CD4-positive, alpha-beta T cell treated with Interleukin-17A for 4 hours (primary cell): ENCODE results near the gene EMP2.
"Not testable (repeated sequence)": the region's sequence is repeated elsewhere in the genome, so short reads cannot be mapped to it uniquely, and the experiment has no call there.

ENCODE experiments used
- DNase-seq: peaks from one replicate; pipeline ENCODE4 v3.0.0-alpha.2; 2020; ENCODE audit warnings: mixed read lengths

Gene EMP2

DNA sequence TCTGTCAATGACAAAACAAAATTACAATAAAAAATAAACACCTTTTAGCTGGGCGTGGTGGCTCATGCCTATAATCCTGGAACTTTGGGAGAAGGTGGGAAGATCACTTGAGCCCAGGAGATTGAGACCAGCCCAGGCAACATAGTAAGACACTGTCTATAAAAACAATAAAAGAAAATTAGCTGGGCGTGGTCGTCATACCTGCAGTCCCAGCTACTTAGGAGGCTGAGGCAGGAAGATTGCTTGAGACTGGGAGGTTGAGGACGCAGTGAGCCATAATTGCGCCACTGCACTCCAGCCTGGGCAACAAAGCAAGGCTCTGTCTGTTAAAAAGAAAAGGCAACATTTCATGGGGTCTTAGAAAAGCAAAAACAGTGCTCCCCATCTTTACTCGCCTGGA lies 32.7 kb downstream of the EMP2 start:
- no peak for DNase-seq

DNA sequence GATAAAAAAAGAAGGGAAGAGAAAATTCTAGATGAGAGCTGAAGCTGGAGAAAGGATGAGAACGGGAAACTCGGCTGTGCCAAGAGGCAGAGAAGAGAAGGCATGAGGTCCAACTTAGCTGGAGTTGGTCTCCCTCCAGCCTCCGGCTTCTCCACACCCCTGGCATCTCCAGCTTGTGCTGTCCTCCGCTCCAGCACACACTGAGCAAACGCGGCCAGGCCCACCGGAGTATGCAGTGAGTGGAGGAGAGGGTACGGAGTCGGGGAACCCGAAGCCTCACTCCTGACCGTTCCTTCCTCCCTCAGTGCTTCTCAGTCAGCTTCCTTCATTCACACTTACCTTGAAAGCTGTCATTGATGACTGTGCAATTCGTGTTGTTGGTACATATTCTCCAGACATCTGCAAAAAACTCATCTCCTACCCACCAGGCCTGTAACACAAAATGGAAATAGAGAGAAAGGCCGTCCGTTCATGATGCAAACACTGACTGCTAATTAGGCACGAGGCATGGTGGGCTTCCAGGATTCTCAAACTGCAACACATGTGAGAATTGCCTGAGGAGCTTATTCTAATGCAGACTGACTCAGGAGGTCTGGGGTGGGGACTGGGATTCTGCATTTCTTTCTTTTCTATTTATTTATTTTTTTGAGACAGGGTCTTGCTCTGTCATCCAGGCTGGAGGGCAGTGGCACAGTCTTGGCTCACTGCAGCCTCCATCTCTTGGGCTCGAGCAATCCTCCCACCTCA lies 37.0 kb downstream of the EMP2 start:
- no peak for DNase-seq

DNA sequence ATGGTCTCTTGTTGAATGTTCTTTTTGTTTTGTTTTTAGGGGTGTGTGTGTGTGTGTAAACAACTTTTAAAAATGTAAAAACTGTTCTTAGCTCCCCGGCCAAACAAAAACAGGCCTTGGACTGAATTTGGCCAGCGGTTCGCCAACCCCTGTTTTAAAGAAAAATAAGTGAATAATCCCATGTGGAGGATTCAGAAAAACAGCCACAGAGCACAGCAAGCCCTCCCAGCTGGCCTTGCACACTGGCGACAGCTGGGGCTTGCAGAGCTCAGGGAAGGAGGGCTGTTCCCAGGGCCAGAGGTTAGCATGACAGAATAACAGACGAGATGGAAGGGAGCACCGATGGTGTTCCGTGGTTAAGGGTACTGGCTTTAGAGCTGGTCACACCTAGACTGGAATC lies 39.0 kb downstream of the EMP2 start:
- no peak for DNase-seq

DNA sequence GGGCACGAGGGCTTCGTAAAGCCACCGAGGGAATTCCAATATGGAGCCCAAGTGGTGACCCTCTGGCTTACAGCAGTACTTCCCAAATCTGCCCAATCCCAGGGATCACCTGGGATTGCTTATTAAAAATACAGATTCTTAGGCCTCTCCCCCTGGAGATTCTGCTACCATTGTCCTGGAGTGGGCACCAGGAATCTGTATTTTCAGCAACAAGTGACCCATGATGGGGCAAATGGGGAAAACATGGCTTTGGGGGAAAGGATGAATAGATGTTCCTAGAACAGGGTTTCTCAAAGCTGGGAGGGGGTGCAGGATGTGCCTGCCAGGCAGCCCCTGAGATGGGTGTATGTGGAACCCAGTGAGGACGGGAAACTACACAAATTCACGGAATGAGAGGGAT lies 40.6 kb downstream of the EMP2 start:
- DNase-seq, result no peak

DNA sequence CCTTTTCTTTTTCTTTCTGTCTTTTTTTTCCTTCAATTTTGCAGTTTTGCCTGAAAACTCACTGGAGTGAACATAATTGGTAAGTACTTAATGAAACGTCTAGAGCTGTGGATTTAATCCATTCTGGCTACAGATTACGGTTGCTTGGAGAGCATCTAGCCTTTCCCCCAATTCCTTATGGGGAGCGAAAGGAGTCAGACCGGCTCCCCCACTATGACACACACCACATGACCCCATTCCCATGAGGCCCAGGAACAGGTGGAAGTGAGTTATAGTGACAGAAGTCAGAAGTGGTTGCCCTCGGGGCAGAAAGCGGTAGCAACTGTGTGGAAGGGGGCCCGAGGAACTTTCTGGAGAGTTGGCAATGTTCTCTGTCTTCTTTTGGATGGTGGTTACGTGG lies 41.2 kb downstream of the EMP2 start:
- no peak for DNase-seq

DNA sequence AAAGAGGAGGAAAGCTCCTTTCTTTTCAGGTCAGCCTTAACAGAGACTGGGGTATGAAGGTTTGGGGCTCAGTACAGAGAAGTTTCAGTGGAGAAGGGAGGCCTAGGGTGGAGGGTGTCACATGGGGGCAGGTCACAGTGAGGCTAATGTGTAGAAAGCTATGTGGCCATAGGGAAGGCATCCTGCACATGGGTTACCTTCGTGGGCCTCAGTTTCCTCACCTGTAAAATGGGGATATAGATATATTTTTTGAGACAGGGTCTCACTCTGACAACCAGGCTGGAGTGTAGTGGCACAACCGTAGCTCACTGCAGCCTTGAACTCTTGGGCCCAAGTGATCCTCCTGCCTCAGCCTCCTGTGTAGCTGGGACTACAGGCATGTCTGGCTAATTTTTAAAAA lies 41.8 kb downstream of the EMP2 start:
- no peak for DNase-seq

DNA sequence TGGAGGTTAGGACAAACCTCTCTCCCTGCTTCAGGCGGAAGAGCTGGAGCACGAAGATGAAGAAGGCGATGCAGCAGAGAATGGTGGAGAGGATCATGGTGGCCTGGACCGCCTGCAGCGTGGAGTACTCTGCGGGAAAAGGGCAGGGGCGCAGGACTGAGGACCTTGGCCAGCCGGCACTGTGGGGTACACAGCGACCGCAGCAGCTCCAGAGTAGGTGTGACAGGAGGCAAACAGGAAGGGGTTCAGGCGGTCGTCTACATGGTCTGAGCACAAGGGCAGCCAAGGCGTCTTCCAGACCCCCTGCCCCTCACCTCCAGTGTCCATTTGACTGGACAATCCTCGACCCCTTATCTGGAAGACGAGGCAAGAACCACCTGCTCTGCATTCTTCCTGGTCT lies 42.5 kb downstream of the EMP2 start:
- no peak for DNase-seq

DNA sequence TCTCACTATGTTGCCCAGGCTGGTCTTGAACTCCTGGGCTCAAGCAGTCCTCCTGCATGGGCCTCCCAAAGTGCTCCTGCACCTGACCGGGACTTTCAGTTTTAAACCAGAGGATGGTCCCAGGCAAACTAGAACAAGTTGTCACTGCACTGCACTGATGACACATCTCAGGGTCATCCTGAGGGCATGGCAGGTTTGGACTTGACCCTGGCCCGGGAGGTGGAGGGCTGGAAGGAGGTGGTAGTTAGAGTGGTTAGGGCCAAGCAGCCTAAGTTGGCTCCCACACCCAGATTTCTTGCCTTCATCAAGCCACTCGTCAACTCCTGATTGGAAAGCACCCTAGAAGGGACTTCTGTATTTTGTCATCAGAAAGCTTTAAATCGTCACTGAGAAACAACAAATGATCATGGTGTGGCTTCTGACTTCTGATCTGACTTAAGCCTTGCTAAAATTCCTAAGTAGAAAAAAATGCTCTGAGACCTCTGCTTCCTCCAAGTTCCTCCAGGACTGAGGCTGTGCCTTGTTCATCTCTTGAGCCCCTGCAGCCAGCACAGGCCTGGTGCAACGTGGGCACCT lies 43.5 kb downstream of the EMP2 start:
- DNase-seq, result no peak

DNA sequence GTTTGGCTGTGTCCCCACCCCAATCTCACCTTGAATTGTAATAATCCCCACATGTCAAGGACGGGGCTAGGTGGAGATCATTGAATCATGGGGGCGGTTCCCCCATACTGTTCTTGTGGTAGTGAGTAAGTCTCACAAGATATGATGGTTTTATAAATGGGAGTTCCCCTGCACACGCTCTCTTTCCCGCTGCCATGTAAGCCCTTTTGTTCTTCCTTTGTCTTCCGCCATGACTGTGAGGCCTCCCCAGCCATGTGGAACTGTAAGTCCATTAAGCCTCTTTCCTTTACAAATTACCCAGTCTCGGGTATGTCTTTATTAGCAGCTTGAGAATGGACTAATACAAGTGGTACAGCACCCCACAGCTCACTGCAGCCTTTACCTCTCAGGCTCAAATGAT lies 44.1 kb downstream of the EMP2 start:
- DNase-seq, result not testable (repeated sequence)

DNA sequence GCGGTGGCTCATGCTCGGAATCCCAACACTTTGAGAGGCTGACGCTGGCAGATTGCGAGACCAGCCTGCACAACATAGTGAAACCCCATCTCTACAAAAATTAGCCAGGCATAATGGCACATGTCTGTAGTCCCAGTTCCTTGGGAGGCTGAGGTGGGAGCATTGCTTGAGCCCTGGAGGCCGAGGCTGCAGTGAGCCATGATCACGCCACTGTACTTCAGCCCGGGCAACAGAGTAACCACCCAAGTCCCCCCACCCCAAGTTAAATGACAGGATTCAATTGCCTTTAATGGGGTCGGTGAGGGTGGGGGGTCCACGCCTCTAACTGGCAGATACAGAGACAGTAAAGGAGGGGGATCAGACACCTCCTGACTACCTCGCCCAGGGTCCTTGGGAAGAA lies 44.9 kb downstream of the EMP2 start:
- DNase-seq, result no peak

DNA sequence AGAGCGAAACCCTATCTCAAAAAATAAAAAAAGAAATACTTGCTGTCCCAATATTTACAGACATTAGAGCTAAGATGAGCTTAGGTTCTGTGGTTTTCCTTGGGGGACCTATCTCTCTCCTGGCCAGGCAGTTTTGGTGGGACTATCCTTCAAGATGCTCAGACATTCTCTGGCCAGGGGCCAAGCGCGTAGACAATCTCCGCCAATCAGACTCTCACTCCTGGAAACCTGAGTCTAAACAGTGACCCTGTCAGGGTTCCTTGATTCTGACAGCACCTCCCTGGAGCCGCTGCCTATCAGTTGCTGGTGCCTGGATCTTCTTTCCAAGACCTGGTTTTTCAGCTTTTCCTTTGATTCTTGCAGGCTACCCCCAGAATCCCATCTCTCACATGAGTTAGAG lies 45.6 kb downstream of the EMP2 start:
- no peak for DNase-seq

DNA sequence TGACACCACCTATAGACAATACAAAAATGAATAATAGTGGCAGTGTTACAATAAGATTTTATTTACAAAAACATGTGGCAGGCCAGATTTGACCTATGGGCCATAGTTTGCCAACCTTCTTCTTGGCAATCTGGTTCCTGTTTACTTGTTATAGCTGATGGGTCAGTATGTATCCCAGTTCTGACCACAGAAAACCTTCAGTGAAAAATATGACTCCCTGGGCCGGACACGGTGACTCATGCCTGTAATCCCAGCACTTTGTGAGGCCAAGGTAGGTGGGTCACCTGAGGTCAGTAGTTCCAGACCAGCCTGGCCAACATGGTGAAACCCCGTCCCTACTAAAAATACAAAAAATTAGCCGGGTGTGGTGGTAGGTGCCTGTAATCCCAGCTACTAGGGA lies 46.8 kb downstream of the EMP2 start:
- not testable (repeated sequence) for DNase-seq

DNA sequence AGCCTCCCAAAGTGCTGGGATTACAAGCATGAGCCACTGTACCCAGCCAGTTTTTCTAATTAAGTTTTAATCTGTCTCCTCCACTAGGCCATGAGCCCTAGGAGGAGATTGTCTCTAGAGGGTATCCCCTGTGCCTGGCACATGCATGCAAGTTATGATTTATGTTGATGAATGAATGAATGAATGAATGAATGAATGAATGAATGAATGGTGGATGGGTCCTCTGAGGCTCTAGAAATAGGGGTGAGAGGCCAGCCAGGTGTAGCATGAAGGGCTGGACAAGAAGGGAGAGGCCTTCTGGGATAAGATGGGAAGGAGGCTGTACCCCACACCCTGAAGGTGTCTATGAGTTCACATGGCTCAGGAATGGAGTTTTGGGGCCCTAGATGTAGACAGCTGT lies 48.8 kb downstream of the EMP2 start:
- no peak for DNase-seq

DNA sequence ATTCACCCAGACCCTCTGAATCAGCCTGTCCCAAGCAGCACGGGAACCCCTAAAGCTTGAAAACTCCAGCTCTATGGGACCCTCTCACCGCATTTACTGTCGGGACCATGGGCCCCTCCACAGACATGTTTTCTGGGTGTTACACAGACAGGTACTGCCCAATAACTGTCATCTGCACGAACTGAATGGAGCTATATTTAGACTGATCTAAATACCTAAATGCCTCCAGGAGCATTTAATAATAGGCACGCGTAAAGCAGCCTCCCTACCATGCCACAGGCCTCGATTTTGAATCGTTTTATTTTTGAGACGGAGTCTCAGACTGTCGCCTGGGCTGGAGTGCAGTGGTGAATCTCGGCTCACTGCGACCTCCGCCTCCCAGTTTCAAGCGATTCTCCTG lies 49.7 kb downstream of the EMP2 start:
- DNase-seq, result no peak

DNA sequence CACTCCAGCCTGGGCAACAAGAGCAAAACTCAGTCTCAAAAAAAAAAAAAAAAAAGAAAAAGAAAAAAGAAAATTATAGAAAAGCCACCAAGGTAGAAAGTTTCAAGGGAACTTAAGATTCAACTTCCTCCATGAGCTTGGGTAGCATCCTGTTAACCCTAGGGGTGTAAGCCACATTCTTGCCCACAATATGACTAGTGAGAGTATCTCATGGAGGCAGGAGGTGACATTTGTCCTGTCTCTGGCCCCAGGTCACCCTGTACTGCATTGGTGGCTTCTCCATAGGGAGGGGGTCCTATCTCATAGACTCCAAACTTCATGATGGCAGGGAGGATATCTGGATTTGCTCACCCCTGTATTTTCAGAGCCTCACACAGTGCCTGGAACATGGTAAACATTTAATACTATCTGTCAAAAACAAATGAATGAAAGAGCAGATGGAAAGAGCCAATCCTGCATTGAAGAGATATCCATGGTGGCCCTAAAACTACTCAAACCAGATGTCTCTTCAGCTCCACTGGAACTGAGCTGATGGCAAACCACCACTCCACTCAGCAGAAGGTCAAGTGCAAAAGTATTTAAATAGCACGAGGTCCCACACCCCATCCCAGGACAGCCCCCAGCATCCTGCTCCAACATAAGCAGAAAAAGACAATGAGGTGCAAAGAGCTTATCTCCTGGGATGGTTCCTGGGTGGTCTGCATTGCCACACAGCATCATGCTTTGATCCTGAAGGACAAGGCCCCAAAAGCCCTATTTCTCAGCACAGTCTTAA lies 50.3 kb downstream of the EMP2 start:
- no peak for DNase-seq

DNA sequence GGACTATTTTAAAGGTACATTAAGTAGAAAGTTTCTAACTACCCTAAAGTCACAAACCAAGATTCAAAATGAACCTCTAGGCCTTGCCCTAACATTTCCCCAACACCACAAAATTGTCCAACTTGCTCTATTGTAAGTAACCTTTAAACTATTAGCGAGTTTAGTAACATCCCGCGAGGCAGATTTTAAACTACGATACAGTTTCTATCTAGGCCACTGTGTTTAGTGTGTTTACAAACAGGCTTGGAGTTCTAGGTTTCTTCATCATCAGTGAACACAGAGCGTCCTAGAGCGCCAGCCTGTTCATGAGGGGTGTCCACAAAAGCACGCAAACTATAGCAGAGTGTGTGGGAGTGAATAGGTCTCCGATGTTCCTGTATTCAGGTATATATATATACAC lies 51.8 kb downstream of the EMP2 start:
- no peak for DNase-seq

DNA sequence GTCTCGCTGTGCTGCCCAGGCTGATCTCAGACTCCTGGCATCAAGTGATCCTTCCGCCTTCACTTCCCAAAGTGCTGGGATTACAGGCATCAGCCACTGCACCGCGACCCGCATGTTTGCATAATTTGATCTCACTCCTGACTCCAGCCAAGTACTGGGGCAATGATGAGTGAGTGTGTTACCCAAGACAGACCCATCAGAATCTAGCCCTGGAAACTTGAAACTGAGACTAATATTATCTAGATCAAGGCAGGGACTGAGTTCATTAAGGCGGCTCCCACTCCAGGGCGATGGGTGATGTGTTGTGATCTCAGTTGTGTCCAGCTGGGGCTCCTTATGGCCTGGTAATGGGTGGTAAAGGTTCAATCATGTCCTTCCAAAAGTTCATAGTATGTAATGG lies 53.4 kb downstream of the EMP2 start:
- DNase-seq, result no peak

DNA sequence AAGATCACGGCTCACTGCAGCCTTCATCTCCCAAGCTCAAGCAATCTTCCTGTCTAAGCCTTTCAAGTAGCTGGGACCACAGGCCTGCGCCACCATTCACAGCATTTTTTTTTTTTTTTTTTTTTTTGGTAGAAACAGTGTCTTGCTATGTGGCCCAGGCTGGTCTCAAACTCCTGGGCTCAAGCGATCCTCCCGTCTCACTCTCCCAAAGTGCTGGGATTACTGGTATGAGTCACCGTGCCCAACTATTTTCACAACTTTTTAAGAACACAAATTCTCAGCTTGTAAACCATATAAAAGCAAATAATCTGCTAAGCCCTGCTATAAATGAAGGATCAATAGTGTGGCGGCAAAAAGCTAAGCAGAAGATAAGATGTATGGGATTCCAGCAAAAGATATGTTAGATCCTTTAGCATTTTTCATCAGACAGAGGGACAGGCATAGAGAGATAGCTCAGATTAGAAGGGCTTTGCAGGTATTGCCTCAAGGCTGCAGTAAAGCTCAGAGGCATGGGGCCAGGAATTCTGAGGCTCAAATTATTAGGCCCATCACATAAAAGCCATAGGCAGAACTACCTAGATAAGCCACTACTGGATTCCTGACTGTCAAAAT lies 55.1 kb downstream of the EMP2 start:
- no peak for DNase-seq

DNA sequence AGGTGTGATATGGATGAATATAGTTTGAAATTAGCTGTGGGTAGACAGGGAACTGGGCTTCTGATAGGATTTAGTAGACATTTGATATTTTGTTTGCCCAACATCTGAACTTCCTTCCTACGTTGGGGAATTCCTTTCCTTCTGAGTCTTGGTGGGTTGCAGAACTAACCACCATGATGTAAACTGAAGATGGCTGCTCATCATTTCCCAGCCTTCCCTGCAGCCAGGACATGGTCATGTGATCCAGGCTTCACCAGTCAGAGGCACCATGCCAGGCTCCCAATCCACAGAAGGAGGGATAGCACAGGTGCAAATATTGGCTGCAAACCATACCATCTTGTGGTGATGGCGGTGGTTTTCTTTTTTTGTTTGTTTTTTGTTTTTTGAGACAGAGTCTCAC lies 57.4 kb downstream of the EMP2 start:
- no peak for DNase-seq

DNA sequence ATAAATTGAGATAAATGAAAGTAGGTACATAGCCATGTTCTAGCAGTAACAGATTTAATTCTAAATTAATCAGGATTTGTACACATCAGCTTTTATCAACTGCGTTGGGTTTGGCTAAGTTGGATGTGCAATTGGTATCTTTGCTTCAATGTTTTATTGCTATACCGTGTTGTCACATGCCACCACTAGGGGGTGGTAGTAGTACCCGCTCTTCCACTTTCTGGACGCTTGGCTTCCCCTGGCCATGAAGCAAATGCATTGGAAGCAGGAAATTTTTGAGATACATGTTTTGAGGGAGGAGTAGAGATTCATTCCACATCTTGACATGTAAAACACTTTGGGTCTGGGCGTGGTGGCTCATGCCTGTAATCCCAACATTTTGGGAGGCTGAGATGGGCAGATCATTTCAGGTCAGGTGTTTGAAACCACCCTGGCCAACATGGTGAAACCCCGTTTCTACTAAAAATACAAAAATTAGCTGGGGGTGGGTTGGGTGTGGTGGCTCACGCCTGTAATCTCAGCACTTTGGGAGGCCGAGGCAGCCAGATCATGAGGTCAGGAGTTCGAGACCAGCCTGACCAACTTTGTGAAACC lies 58.6 kb downstream of the EMP2 start:
- DNase-seq, result peak; percentile 58

DNA sequence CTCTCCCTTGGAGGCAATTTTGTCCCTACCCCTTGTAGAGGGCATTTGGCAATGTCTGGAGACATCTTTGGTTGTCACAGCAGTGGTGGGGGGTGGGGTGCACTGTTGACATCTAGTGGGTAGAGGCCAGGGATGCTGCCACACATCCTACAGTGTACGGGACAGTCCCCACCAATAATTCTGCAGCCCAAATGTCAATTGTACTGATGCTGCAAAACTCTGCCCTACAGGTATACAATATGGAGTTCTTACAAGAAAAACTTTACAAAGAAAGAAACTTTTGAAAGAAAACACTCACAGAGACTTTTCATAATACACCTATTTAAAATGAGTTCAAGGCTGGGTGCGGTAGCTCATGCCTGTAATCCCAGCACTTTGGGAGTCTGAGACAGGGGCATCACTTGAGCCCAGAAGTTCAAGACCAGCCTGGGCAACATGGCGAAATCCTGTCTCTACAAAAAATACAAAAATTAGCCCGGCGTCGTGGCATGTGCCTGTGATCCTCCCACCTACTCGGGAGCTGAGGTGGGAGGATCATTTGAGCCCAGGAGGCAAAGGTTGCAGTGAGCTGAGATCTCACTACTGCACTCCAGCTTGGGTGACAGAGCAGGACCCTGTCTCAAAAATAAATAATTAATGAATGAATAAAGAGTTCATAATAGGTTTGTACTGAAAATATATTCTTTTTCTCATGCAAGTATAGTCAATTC lies 59.4 kb downstream of the EMP2 start:
- no peak for DNase-seq

DNA sequence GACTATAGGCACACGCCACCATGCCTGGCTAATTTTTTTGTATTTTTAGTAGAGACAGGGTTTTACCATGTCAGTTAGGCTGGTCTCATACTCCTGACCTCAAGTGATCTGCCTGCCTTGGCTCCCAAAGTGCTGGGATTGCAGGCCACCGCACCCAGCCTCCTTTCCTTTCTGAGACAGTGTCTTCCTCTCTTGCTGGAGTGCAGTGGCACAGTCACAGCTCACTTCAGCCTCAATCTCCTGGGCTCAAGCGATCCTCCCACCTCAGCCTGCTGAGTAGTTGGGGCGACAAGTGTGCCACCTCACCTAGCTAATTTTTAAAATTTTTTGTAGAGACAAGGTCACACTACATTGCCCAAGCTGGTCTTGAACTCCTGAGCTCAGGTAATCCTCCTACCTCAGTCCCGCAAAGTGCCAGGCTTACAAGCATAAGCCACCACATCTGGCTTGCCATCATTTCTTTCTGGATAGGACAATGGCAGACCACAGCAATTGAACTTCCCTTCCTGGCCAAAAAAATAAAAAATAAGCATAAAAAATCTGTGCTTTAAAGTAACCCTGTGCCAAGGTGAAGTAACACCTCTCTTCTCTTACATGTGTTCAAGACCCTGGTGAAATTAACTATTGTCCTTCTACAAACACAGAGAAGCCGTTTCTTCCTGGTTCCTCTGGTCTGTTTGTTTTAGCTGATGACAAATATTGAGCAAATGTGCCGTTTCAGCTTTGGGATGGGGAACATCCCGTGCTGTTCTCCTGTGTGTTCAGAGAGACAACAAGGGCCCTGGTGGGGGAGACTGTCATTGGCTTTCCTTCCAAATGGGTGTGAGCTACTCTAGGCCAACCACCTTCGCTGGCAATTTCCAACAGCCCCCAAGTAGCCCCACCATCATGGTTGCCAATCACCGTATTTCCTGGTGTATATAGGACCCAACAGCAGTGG lies 60.2 kb downstream of the EMP2 start:
- no peak for DNase-seq
